ENCODE measurements around the gene RHCG. TPM values are rescaled to one million over a fixed set of nuclear protein-coding genes. Genes with fewer than 3 reads are reported as not detected.

Gene RHCG
- total RNA-seq, 4 donors from 2014 or later = not detected

DNA sequence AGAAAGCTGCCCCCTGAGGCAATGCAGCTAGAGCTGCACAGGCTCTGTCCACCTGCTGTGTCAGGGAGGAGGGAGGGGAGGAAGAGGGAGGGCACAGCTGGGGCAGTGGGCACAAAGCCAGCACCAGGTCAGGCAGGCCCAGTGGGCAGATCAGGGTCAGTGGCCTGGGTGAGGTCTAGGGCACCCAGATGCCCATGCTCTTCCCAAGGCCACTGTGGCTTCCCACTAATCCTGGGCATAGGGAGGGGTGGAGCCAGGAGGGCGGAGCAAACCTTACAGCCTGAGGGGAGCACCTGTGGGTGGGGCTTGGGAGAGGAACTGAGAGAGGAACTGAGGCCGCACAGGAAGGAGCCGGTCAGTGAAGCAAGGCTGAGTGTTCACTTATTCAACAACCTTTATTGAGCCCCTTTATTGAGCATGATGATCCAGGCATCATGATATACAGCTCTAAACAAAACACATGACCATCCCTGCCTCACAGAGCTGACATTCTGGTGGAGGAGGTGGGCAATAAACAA lies 55.0 kb downstream of the RHCG start:
- WGBS, 2 donors = 36 to 47% methylated on average over 3 of the region's 3 CpGs
- no peaks in the 10 kb centered on the region for H3K27me3 ChIP-seq
- DNase-seq = no peak
- intact Hi-C loops (cut with DNase I) = no loop called here
- no peak for TF ChIP-seq POLR2A (IDR thresholded peaks at IDR 0.05)
- no peak overlapping the region for H3K4me3 ChIP-seq (replicated peaks in 1 of 3)
- H3K36me3 ChIP-seq = no peaks in the 10 kb centered on the region
- H3K4me1 ChIP-seq = no peaks in the 10 kb centered on the region
- no peaks in the 10 kb centered on the region for H3K9me3 ChIP-seq
- H3K27ac ChIP-seq = no peak overlapping the region

DNA sequence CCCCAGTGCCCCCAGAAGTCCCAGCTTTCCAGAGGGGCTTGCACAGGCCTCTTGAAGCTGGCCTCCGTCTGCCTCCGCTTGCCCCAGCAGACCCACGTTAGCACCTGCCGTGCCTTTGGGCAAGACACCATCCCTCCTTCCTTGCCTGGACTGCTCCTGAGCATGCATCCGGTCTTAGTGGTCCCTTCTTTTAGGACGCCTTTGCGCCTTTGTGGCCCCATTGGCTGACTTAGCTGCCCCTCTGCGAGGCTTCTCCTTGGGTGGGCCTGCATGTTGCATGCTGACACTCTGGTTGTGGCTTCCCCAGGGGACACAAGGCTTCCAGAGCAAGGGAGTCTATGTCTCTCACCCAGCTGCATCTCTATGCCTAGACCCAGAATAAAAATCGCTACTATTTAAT lies 56.6 kb downstream of the RHCG start:
- Histone ChIP-seq H3K4me1 (no peaks in the 10 kb centered on the region), H3K9me3 (no peaks in the 10 kb centered on the region), H3K4me3 (replicated peaks in 1 of 3) (no peak overlapping the region), H3K27me3 (no peaks in the 10 kb centered on the region), H3K27ac (no peak overlapping the region), H3K36me3 (no peaks in the 10 kb centered on the region)
- DNase-seq = no peak
- WGBS, 2 donors = 87 to 89% methylated on average over 9 of the region's 9 CpGs
- intact Hi-C loops (cut with DNase I) = no loop called here
- TF ChIP-seq, protein P1, sequence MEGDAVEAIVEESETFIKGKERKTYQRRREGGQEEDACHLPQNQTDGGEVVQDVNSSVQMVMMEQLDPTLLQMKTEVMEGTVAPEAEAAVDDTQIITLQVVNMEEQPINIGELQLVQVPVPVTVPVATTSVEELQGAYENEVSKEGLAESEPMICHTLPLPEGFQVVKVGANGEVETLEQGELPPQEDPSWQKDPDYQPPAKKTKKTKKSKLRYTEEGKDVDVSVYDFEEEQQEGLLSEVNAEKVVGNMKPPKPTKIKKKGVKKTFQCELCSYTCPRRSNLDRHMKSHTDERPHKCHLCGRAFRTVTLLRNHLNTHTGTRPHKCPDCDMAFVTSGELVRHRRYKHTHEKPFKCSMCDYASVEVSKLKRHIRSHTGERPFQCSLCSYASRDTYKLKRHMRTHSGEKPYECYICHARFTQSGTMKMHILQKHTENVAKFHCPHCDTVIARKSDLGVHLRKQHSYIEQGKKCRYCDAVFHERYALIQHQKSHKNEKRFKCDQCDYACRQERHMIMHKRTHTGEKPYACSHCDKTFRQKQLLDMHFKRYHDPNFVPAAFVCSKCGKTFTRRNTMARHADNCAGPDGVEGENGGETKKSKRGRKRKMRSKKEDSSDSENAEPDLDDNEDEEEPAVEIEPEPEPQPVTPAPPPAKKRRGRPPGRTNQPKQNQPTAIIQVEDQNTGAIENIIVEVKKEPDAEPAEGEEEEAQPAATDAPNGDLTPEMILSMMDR (IDR thresholded peaks at IDR 0.05) = no peak
- TF ChIP-seq POLR2A (IDR thresholded peaks at IDR 0.05) = no peak

DNA sequence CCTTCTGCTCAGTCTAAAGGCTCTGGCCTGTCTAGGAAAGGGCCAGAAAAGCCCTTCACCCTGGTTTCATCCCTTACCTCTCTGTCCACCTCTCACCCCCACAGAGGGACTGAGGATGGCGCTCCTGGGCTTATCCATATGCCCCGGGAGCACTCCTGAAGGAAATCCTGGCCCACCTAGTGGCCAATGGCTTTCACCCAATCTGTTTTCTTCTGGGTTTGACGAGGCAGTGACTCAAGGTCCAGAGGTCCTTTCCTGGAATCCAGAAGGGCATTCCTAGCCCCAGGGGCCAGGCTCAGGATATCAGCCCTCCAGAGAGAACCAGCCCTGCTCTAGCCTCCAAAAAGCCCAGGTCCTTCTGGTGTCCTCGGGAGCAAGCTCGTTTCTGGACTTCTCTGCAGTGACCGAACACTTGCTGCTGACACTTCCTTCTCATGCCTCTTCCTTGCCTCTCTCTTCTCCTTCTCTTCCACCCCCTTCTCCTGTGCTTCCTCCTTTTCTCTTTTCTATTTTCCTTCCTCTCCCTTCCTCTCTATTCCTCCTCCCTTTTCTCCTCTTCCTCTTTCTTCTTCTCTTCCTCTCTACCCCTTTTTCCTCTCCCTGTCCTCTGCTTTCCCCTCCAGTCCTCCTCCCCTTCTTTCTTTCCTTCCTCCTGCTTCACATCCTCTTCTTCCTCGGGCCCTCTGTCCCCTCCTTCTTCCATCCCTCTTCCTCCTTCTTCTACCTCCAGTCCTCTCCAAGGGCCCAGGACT lies 59.6 kb downstream of the RHCG start:
- H3K9me3 ChIP-seq = no peaks in the 10 kb centered on the region
- H3K27me3 ChIP-seq = no peaks in the 10 kb centered on the region
- no peaks in the 10 kb centered on the region for H3K4me1 ChIP-seq
- DNase-seq = no peak
- intact Hi-C loops (cut with DNase I) = no loop called here
- H3K27ac ChIP-seq = no peak overlapping the region
- no peak overlapping the region for H3K4me3 ChIP-seq (replicated peaks in 1 of 3)
- H3K36me3 ChIP-seq = no peaks in the 10 kb centered on the region
- 54 to 57% methylated on average over 7 of the region's 7 CpGs for WGBS, 2 donors
- no peak for TF ChIP-seq POLR2A (IDR thresholded peaks at IDR 0.05)
- TF ChIP-seq, protein P1 (IDR thresholded peaks at IDR 0.05) = no peak

DNA sequence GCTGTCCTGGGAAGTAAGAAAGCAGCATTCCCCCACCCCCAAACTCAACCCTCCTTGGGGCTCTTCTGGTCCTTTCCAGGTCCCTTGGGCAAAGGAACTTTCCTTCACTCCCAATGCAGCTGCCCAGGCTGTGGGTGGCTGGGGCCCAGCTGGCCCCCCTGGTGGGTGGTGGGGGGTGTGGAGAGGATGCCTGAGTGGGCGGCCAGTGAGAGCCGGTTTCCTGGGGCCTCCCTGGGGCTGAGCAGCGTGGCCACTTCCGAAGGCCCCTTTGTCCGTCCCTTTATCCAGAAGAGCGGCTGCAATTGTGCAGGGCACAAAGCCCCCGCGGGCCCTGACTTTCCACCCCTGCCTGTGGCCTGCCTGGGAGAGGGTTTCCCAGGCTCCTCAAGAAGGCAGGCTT lies 61.0 kb downstream of the RHCG start:
- WGBS, 2 donors = 20 to 70% methylated on average over 1 to 4 of the region's 8 CpGs
- H3K27me3 ChIP-seq = no peaks in the 10 kb centered on the region

DNA sequence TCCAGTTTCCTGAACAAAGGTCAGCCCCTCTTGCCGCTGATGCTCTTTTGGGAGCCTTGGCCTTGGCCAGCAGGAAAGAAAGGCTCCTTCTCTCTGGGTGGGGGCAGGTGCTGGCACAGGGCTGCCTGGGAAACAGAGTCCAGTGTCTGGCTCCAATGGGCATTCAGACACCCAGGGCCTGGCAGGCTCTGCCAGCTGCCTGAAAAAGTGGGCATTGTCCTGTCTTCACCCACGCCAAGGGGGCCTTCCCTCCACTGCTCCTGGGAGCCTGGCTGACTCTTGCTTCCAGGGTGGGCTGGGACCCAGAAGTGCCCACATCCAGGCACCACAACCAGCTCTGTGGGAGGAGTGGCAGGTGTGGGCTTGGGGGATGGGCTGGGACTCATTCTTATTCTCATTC lies 62.7 kb downstream of the RHCG start:
- no peak overlapping the region for H3K4me3 ChIP-seq (replicated peaks in 1 of 3)
- H3K27ac ChIP-seq = no peak overlapping the region
- no peak for TF ChIP-seq POLR2A (IDR thresholded peaks at IDR 0.05)
- TF ChIP-seq, protein P1 (IDR thresholded peaks at IDR 0.05) = no peak
- no peaks in the 10 kb centered on the region for H3K27me3 ChIP-seq
- no peaks in the 10 kb centered on the region for H3K36me3 ChIP-seq
- no peaks in the 10 kb centered on the region for H3K9me3 ChIP-seq
- no peak for DNase-seq
- WGBS, 2 donors = 88 to 100% methylated on average over 1 to 2 of the region's 2 CpGs
- peaks cover 0 to 8% of the 10 kb centered on the region in 2 donors for H3K4me1 ChIP-seq
- intact Hi-C loops (cut with DNase I) = no loop called here

More for the DNA sequence above, 61.0 kb downstream of the RHCG start:
- Histone ChIP-seq H3K4me3 (replicated peaks in 1 of 3) (no peak overlapping the region), H3K9me3 (no peaks in the 10 kb centered on the region), H3K4me1 (peaks cover 0 to 6% of the 10 kb centered on the region in 2 donors), H3K36me3 (no peaks in the 10 kb centered on the region), H3K27ac (no peak overlapping the region)
- intact Hi-C loops (cut with DNase I) = no loop called here
- TF ChIP-seq, protein P1 (IDR thresholded peaks at IDR 0.05) = no peak
- no peak for TF ChIP-seq POLR2A (IDR thresholded peaks at IDR 0.05)
- no peak for DNase-seq
